GM12865 (cell line): Measurements from ENCODE around the gene ENTPD8.
"Not testable (repeated sequence)": the region's sequence is repeated elsewhere in the genome, so short reads cannot be mapped to it uniquely, and the experiment has no call there.

Experiments
- DNase-seq: peaks from one replicate; pipeline ENCODE4 v3.0.0; 2010; ENCODE audit warnings: low read depth
- H3K4me3 ChIP-seq: 2 replicates; pipeline ENCODE4 v1.5.1; 2011; ENCODE audit warnings: mild to moderate bottlenecking, low read depth, low read length, control low read depth
- TF ChIP-seq, protein P1 (sequence below): IDR thresholded peaks from 2 replicates; pipeline ENCODE4 v1.5.1; 2011; ENCODE audit warnings: low read length, control low read depth, low read depth, inconsistent platforms; ENCODE audit not compliant: insufficient read depth; ENCODE audit errors: missing control alignments

Gene ENTPD8

DNA sequence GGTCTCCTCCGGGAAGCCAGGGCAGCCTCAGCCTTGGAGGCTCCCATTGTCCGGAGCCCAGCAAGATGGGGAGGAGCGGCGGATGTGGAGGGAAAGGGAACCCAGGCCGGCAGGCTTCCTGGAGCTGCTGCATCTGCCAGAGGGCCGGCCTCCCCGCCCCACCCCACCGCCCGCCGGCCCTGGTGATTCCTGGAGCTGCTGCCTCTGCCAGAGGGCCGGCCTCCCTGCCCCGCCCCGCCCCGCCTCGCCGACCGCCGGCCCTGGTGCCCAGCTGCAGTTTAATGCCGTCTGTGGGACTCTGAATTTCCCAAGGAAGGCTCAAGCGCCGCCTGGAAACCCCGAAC lies 49.8 kb downstream of the ENTPD8 start:
- DNase-seq = no peak

DNA sequence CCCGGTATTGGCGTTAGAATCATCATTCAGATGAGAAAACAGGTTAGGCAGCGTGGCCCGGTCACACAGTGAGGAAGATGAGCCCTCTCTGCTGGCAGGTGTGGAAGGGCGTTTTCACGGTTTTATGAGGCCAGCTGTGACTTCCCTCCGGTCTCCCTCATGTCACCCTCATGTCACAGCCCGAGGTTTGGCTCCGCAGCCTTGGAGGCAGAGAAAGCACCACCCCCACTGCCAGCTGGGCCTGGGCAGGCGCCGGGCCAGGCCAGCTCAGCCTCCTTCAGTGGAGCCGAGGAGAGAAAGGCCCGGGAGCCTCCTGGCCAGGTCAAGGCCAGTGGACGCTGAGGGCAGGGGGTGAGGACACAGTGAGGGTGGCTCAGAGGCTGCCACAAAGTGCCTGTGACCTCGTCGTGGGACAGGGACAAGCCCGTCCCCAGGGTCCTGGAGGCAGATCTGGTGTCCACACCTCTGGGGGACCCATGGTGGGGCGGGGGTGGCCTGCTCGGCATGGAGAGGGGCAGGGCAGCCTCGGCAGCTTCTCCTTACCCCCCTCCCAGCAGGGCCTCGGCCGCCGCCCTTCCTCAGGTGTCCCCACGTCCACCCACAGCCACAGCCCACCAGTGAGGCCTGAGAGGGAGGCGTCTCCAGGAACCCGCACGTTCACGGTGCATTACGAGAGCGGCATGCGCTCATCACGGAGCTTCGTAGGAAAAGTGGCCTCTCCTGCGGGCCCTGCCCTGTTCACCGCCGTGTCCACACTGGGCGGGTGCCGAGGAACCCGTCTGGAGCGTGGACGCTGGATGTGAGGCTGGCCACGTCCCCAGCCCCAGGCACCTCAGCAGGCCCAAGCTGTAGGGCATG lies 50.4 kb downstream of the ENTPD8 start:
- TF ChIP-seq, protein P1, sequence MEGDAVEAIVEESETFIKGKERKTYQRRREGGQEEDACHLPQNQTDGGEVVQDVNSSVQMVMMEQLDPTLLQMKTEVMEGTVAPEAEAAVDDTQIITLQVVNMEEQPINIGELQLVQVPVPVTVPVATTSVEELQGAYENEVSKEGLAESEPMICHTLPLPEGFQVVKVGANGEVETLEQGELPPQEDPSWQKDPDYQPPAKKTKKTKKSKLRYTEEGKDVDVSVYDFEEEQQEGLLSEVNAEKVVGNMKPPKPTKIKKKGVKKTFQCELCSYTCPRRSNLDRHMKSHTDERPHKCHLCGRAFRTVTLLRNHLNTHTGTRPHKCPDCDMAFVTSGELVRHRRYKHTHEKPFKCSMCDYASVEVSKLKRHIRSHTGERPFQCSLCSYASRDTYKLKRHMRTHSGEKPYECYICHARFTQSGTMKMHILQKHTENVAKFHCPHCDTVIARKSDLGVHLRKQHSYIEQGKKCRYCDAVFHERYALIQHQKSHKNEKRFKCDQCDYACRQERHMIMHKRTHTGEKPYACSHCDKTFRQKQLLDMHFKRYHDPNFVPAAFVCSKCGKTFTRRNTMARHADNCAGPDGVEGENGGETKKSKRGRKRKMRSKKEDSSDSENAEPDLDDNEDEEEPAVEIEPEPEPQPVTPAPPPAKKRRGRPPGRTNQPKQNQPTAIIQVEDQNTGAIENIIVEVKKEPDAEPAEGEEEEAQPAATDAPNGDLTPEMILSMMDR = no peak
- H3K4me3 ChIP-seq = no peak overlapping the region
- no peak for DNase-seq

More for the DNA sequence above, 49.8 kb downstream of the ENTPD8 start:
- TF ChIP-seq, protein P1 = no peak
- H3K4me3 ChIP-seq = no peak overlapping the region

- TF ChIP-seq, protein P1 = no peak
- H3K4me3 ChIP-seq = no peak overlapping the region
Measured at GRCh38 chr9:137389428-137389746, 51.8 kb downstream of the ENTPD8 start.

GRCh38 chr9:137388589-137389427 lies 52.3 kb downstream of the ENTPD8 start:
- H3K4me3 ChIP-seq = no peak overlapping the region
- no peak for DNase-seq

More at GRCh38 chr9:137389428-137389746, 51.8 kb downstream of the ENTPD8 start:
- no peak for DNase-seq

GRCh38 chr9:137387891-137388560 lies 53.1 kb downstream of the ENTPD8 start:
- no peak overlapping the region for H3K4me3 ChIP-seq
- TF ChIP-seq, protein P1 = no peak
- no peak for DNase-seq

More at GRCh38 chr9:137388589-137389427, 52.3 kb downstream of the ENTPD8 start:
- TF ChIP-seq, protein P1 = no peak

- TF ChIP-seq, protein P1 = no peak
- no peak overlapping the region for H3K4me3 ChIP-seq
- DNase-seq = peak; percentile 30
Measured at GRCh38 chr9:137387114-137387890, 53.9 kb downstream of the ENTPD8 start.

DNA sequence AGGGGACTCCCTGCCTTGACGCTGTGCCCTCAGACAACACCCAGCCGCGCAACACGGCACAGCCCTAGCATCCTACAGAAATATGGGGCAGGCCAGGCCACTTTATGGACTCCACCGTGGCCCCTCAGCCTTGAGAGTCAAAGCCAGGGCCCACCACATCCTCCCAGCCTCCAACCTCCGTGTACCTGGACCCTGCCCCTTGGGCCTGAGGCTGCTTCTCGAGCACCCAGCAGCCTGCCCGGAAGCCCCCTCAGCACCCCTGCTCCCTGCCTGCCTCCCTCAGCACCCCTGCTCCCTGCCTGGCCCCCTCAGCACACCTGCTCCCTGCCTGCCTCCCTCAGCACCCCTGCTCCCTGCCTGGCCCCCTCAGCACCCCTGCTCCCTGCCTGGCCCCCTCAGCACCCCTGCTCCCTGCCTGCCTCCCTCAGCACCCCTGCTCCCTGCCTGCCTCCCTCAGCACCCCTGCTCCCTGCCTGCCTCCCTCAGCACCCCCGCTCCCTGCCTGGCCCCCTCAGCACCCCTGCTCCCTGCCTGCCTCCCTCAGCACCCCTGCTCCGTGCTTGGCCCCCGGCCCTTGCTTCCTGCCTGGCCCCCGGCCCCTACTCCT lies 54.5 kb downstream of the ENTPD8 start:
- DNase-seq, H3K4me3 ChIP-seq: not testable (repeated sequence)
